ENCODE data around the gene EPHB6. TPM values are rescaled to one million over a fixed set of nuclear protein-coding genes. Genes with fewer than 3 reads are reported as not detected.

EPHB6 gene
- total and polyA plus RNA-seq, 7 donors: 1.2 to 13.6 (median 6.7) TPM

DNA sequence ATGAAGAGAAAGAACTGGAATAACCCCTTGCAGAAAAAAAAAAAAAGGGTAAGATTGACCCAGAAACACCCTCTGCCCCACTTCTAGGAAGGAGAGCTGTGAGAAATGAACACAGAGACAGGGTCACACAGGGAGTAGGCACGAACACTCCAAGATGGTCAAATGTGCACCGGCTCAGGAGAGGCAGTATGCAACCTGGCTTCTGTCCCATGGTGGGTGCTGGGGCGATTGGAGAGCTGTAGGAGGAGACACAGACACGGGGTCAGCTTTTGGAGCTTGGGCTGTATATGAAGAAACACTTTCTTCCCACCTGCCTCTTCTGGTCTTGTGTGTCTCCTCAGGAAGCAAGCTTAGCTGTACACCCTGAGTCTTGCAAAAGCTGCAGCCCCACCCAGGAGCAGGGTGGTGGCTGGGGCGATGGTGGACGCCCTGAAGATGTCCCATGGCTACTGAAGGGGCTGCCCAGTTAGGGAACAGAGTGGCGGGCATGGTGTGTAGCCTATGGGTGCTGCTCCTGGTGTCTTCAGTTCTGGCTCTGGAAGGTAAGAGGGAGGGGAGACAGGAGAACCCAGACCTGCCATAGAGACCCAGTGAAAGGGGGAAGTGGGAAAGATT, 8.0 kb downstream of the EPHB6 start:
- Histone ChIP-seq H3K4me3 (no peak overlapping the region), H3K4me1 (peaks cover 0 to 19% (median 12%) of the 10 kb centered on the region in 4 donors), H3K27me3 (no peaks in the 10 kb centered on the region), H3K36me3 (no peaks in the 10 kb centered on the region), H3K27ac (no peak overlapping the region), H3K9me3 (no peaks in the 10 kb centered on the region)
- intact Hi-C loops (cut with DNase I): no loop called here
- WGBS, 2 donors: 80 to 88% methylated on average over 7 of the region's 7 CpGs
- no peak for DNase-seq
- no peak for TF ChIP-seq POLR2AphosphoS5 (IDR thresholded peaks at IDR 0.05)
- TF ChIP-seq, protein P1, sequence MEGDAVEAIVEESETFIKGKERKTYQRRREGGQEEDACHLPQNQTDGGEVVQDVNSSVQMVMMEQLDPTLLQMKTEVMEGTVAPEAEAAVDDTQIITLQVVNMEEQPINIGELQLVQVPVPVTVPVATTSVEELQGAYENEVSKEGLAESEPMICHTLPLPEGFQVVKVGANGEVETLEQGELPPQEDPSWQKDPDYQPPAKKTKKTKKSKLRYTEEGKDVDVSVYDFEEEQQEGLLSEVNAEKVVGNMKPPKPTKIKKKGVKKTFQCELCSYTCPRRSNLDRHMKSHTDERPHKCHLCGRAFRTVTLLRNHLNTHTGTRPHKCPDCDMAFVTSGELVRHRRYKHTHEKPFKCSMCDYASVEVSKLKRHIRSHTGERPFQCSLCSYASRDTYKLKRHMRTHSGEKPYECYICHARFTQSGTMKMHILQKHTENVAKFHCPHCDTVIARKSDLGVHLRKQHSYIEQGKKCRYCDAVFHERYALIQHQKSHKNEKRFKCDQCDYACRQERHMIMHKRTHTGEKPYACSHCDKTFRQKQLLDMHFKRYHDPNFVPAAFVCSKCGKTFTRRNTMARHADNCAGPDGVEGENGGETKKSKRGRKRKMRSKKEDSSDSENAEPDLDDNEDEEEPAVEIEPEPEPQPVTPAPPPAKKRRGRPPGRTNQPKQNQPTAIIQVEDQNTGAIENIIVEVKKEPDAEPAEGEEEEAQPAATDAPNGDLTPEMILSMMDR (IDR thresholded peaks at IDR 0.05): no peak
- TF ChIP-seq EP300 (IDR thresholded peaks at IDR 0.05): no peak
- TF ChIP-seq POLR2A (IDR thresholded peaks at IDR 0.05): no peak

DNA sequence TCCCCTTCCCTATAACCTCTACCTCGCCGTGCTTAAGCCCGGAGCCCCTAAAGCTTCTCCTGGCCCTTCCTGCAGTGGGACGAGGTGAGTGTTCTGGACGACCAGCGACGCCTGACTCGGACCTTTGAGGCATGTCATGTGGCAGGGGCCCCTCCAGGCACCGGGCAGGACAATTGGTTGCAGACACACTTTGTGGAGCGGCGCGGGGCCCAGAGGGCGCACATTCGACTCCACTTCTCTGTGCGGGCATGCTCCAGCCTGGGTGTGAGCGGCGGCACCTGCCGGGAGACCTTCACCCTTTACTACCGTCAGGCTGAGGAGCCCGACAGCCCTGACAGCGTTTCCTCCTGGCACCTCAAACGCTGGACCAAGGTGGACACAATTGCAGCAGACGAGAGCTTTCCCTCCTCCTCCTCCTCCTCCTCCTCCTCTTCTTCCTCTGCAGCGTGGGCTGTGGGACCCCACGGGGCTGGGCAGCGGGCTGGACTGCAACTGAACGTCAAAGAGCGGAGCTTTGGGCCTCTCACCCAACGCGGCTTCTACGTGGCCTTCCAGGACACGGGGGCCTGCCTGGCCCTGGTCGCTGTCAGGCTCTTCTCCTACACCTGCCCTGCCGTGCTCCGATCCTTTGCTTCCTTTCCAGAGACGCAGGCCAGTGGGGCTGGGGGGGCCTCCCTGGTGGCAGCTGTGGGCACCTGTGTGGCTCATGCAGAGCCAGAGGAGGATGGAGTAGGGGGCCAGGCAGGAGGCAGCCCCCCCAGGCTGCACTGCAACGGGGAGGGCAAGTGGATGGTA, 9.2 kb downstream of the EPHB6 start:
- Histone ChIP-seq H3K4me1 (peaks cover 0 to 16% (median 12%) of the 10 kb centered on the region in 4 donors), H3K9me3 (no peaks in the 10 kb centered on the region), H3K27ac (no peak overlapping the region), H3K27me3 (no peaks in the 10 kb centered on the region), H3K4me3 (no peak overlapping the region), H3K36me3 (no peaks in the 10 kb centered on the region)
- TF ChIP-seq, protein P1 (IDR thresholded peaks at IDR 0.05): no peak
- TF ChIP-seq POLR2AphosphoS5 (IDR thresholded peaks at IDR 0.05) (no peak), POLR2A (IDR thresholded peaks at IDR 0.05) (no peak), EP300 (IDR thresholded peaks at IDR 0.05) (no peak)
- intact Hi-C loops (cut with DNase I): no loop called here
- 89 to 92% methylated on average over 37 of the region's 37 CpGs for WGBS, 2 donors
- DNase-seq: no peak

DNA sequence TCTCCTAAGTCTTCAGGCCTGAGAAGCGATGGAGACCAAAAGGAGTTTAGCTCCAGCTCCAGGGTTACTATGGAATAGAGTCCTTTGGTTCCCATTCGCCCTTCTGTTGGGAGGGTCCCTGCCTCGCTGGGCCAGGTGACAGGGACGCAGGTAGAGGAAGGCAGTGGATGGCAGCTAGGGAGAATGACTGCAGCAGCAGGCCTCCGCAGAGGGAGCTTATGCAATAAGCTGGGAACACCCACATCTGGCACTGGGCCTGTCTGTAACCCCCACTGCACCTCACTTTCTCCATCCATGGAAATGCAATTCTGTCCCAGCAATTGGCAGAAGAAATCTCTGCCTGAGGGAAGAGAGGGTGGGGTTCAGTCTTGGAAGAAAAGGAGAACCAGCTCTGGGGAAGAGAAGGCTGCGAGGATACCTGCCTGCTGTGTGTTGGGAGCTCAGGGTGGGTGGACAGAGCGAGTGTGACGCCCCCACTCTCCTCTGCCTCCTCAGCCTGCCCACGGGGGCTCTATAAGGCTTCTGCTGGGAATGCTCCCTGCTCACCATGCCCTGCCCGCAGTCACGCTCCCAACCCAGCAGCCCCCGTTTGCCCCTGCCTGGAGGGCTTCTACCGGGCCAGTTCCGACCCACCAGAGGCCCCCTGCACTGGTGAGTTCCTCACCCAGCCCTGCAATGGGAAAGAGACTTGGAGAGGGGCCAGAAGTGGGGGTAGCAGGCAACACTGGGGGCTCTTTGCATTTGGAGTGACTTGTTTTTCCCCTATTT, 10.3 kb downstream of the EPHB6 start:
- Histone ChIP-seq H3K27ac (no peak overlapping the region), H3K9me3 (no peaks in the 10 kb centered on the region), H3K4me1 (peaks cover 0 to 5% (median 4%) of the 10 kb centered on the region in 4 donors), H3K4me3 (no peak overlapping the region), H3K27me3 (no peaks in the 10 kb centered on the region), H3K36me3 (no peaks in the 10 kb centered on the region)
- WGBS, 2 donors: 77 to 81% methylated on average over 14 of the region's 14 CpGs
- intact Hi-C loops (cut with DNase I): no loop called here
- TF ChIP-seq POLR2AphosphoS5 (IDR thresholded peaks at IDR 0.05) (no peak), POLR2A (IDR thresholded peaks at IDR 0.05) (no peak), EP300 (IDR thresholded peaks at IDR 0.05) (no peak)
- TF ChIP-seq, protein P1 (IDR thresholded peaks at IDR 0.05): no peak
- no peak for DNase-seq

DNA sequence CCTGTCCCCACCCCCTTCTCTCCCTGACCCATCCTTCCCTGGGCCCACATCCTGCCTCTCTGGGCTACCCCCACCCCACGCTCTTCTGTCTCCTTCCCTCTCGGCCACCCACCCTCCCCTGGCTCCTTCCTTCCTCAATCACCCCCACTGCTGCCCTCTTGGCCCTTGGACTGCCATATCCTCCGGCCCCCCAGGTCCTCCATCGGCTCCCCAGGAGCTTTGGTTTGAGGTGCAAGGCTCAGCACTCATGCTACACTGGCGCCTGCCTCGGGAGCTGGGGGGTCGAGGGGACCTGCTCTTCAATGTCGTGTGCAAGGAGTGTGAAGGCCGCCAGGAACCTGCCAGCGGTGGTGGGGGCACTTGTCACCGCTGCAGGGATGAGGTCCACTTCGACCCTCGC, 10.9 kb downstream of the EPHB6 start:
- DNase-seq: no peak
- Histone ChIP-seq H3K36me3 (no peaks in the 10 kb centered on the region), H3K9me3 (no peaks in the 10 kb centered on the region), H3K4me1 (no peaks in the 10 kb centered on the region), H3K27ac (no peak overlapping the region), H3K4me3 (no peak overlapping the region), H3K27me3 (no peaks in the 10 kb centered on the region)
- TF ChIP-seq POLR2A (IDR thresholded peaks at IDR 0.05) (no peak), POLR2AphosphoS5 (IDR thresholded peaks at IDR 0.05) (no peak), EP300 (IDR thresholded peaks at IDR 0.05) (no peak)
- TF ChIP-seq, protein P1 (IDR thresholded peaks at IDR 0.05): no peak
- 57 to 59% methylated on average over 13 of the region's 13 CpGs for WGBS, 2 donors
- intact Hi-C loops (cut with DNase I): loop anchor here (1.0 kb wide), 1 partner anchor 11 kb away; no protein-coding TSS in a partner anchor

All from sigmoid colon (tissue), 7 donors.